Measurements from ENCODE around the gene PDE4A. TPM values are rescaled to one million over a fixed set of nuclear protein-coding genes. Genes with fewer than 3 reads are reported as not detected.

Gene PDE4A
- total and polyA plus RNA-seq, 12 donors, result 0.28 to 20.4 (median 11.2) TPM

DNA sequence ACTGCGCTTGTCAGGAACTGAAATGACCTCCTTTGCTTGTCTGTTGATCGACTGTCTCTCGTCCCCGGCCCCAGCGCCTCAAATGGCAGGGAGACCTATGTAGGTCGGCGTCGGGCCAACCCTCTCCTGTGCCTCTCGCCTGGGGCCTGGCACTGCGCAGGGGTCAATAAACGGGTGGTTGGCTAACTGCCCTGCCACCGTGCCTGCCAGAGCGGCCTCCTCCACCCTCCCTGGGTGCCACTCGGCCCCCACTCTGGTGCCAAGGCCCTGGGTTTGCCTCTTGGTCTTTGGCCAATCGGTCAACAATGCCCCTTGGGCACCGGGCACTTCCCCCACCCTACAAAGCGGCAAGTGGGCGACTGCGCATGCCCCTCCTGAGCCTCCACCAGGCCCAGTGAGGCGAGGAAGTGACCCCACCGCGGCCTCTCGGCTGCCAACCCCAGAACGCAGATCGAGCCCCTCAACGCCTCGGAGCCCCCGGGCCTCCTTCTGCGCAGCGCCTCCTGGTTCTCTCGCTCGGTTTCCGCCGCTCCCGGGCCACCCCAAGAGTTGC lies 81.7 kb downstream of the PDE4A start:
- Histone ChIP-seq H3K9me3 (replicated peaks in 1 of 3) (no peaks in the 10 kb centered on the region), H3K27me3 (no peaks in the 10 kb centered on the region), H3K36me3 (replicated peaks in 1 of 2) (peaks cover 0 to 24% of the 10 kb centered on the region in 2 donors), H3K4me1 (replicated peaks in 1 of 2) (peaks cover 10 to 45% of the 10 kb centered on the region in 2 donors), H3K27ac (peak overlapping the region; percentile 65 to 98 (median 95)), H3K4me3 (peak overlapping the region; percentile 19 to 95 (median 70))
- TF ChIP-seq CTCF (IDR thresholded peaks at IDR 0.05) (no peak), POLR2A (IDR thresholded peaks at IDR 0.05) (no peak)
- peak; percentile 76 to 93 (median 88) for DNase-seq
- 0 to 1% (median 0%) methylated on average over 7 to 35 of the region's 35 CpGs for WGBS, 4 donors
- intact Hi-C loops (cut with DNase I), result loop anchor here (5.0 to 10.0 kb wide), 2 partner anchors 65 to 73 kb away; partner anchors contain the start of genes CDKN2D (in 1 of the 2) and KRI1 (in 1 of the 2)

DNA sequence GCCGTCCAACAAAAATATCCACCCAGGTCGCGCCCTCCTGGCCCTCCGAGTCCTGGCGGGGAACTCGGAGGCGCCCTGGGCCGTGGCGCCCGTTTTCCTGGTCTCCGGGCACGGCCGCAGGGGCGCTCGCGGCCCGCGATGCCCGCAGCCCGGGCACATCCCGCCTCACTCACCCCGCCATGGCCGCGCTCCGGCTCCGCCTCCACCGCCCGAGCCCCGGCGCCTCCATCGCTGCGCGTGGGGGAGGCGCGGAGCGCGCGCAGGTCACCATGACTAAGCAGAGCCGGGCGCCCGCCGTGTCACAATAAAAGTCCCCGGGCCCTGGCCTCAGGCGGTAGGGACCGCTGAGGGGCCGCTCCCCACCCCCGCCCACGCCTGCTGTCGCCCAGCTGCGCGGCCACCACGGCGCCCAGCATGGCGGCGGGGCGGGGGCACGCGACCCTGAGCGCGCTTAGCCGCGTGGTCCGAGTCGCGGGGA lies 82.2 kb downstream of the PDE4A start:
- no peak for TF ChIP-seq CTCF (IDR thresholded peaks at IDR 0.05)
- peak; percentile 70 to 90 for TF ChIP-seq POLR2A (IDR thresholded peaks at IDR 0.05)
- Histone ChIP-seq H3K9me3 (replicated peaks in 1 of 3) (no peaks in the 10 kb centered on the region), H3K4me1 (replicated peaks in 1 of 2) (peaks cover 10 to 41% of the 10 kb centered on the region in 2 donors), H3K36me3 (replicated peaks in 1 of 2) (peaks cover 0 to 18% of the 10 kb centered on the region in 2 donors), H3K27ac (peak overlapping the region; percentile 65 to 98 (median 95)), H3K4me3 (peak overlapping the region; percentile 46 to 95 (median 81)), H3K27me3 (no peaks in the 10 kb centered on the region)
- WGBS, 4 donors, result 0% methylated on average over 2 to 65 of the region's 65 CpGs; no CpG with 5 or more reads in 1 of the 4 donors
- peak; percentile 94 to 96 (median 94) for DNase-seq
- intact Hi-C loops (cut with DNase I), result loop anchor here (5.0 to 10.0 kb wide), 2 partner anchors 65 to 72 kb away; partner anchors contain the start of genes CDKN2D (in 1 of the 2) and KRI1 (in 1 of the 2)

DNA sequence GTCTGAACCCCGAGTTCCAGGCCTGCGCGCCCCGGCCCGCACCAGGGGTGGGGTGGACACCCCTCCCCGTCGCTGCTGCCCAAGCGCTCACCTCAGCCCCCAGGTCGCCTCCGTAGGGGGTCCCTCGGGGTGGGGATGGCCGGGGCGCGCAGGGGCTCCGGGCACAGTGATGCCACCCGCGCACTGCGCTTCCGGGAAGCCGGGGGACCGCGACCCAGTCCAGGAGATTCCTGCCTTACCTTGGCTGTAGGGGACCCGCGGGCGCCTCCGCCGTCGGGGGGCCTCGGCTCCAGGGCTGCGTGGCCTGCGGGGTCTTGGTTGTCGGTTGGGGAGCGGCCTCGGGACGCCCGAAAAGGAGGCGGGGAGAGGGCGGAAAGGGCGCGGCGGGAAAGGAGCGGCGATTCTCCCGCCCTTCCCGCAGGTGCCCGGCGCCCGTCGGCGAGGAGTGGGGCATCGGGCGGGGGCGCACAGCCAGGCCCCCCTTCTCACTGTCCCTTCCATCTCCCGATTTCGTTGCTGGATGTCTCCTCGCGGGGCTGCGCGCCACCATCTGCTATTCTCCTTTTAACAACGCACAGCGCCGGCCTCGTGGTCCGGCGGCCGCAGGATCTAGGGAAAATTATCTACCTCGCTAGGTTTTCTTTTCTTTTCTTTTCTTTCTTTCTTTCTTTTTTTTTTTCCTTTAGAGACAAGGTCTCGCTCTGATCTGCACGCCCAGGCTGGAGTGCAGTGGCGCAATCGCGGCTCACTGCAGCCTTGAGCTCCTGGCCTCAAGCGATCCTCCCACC lies 82.9 kb downstream of the PDE4A start, which contains the start of gene KEAP1:
TSS of gene KEAP1 (minus strand) at position 355 of the 788 bp plus-strand sequence. CDS start 3,323 bp downstream, outside the sequence.
- H3K27me3 ChIP-seq, result no peaks in the 10 kb centered on the region
- peak within 1 kb of the TSS; percentile 46 to 95 (median 81) for H3K4me3 ChIP-seq
- intact Hi-C loops (cut with DNase I), result loop anchor here (5.0 to 10.0 kb wide), 2 partner anchors 64 to 72 kb away; partner anchors contain the start of genes CDKN2D (in 1 of the 2) and KRI1 (in 1 of the 2)
- H3K36me3 ChIP-seq (replicated peaks in 1 of 2), result peaks cover 0 to 18% of the 10 kb centered on the region in 2 donors
- TF ChIP-seq POLR2A (IDR thresholded peaks at IDR 0.05) (no peak), CTCF (IDR thresholded peaks at IDR 0.05) (no peak)
- peaks cover 10 to 35% of the 10 kb centered on the region in 2 donors for H3K4me1 ChIP-seq (replicated peaks in 1 of 2)
- 1 to 7% (median 4%) methylated on average over 35 to 72 of the region's 73 CpGs for WGBS, 4 donors
- H3K27ac ChIP-seq, result peak within 1 kb of the TSS; percentile 65 to 98 (median 95)
- no peaks in the 10 kb centered on the region for H3K9me3 ChIP-seq (replicated peaks in 1 of 3)
- peak in 5 of 7 donors; percentile 38 to 60 (median 51) for DNase-seq

Measured in adrenal gland (tissue), 12 donors.